GM10847 (cell line): Measurements from ENCODE around the gene PAPPA2.

Source experiments
- POLR2A ChIP-seq: IDR thresholded peaks from 2 replicates; pipeline ENCODE4 v1.6.1; 2011; ENCODE audit not compliant: insufficient read length; ENCODE audit errors: extremely low read depth

Gene PAPPA2

DNA sequence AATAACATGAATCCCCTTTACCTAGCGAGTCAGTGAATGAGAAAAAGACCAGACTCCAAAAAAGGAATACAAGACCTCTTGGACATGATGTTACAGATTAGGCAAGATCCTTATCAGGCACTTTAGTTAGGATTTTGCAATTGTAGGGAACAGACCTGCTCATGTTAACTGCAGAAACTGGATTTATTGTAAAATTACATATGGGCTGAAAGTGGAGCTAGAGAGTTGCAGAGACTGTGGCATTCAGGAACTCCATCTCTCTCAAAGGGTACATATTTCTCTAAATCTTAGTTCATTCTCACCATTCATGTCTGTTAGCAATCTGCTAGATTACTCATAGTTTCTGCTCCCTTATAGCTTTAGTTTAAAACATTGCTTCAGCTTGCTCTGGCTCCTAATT, 142.2 kb downstream of the PAPPA2 start:
- TF ChIP-seq POLR2A: no peak

DNA sequence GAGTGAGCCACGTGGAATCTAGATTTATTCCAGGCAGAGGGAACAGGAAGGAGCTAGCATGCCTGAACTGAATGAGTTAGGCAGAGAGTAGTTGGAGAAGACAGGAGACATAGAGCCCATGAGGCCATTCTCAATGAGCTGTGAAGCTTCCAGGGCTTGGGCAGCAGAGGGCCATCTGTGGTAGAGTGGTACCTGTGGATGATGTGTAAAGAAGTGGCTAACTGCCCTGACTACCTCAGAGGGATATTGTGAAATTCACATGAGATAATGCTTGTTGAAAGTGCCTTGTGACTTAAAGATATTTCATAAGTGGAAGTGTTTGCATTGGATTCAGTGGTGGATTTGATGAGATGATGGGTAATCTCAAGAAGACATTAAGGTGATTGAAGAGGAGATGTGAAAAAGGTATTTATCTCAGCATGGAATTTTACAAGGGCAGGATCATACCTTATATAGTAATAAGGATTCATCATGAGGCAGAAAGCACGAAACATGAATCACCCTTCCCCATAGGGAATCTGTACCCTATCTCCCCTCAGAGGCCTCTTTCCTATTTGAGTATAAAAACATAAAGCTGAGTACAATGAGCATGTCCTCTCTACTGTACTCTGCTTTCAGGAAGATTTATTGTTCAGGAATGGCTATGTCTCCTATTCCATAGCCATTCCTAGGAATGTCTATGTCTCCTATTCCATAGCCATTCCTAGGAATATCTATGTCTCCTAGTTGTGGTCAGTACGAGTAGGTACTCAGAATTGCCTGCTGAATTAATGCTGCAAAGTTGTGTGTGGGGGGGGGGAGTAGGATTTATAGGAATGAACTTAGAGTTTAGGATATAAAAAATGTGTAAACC, 146.8 kb downstream of the PAPPA2 start:
- no peak for TF ChIP-seq POLR2A

DNA sequence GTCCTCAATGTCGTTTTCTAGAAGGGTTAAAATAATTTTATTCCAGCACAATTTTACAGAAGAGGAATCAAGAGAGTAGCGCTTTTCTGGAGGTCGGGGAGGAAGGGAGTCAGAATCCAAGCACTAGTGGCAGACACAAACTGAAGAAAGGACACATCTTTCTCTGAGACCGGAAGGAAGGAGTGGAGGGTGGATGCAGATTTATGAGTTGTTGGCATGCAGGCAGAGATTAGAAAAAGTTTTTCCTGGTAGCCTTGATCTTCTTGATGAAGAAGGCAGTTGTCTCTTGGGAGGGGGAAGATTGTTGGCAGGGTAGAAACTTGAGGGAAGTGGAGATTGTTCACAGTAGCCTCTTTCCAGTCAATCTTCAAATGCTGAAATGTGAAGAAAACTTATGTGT, 149.8 kb downstream of the PAPPA2 start:
- TF ChIP-seq POLR2A: no peak

DNA sequence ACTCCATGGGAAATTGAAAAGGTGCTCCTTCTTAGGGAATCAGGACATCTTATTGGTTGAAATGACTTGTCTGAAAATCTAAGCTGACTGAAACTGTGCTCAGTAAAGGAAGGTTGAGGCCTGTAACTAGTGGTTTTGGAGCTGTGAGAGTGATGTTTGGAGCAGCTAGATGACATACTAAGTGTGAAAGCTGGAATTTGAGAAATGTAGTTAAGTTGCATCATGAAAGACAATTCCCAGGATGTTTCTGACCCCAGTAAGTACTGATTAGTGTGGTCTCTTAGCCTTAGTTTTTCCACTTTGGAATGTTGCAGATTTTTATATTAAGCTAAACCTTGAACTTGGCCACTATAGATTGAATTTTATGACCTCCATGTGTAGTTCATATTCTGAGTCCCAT, 154.9 kb downstream of the PAPPA2 start:
- TF ChIP-seq POLR2A: no peak

DNA sequence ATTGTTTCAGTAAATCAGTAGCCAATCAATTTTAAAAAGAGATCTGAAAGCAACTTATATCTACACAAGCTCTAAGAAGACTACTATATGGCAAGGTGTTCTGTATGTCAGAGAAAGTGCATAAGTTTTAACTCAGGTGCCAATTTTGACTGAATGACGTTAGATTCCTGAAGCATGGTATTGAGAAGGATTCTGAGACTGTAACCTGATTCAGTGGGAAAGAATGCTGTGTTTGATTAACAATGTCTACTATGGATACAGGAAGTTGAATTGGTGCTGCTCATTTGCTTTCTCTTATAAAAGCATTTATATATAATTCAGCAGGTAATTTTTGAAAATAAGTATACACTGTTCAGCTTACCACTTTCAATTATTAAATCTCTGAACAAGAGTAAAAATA, 156.3 kb downstream of the PAPPA2 start:
- no peak for TF ChIP-seq POLR2A

DNA sequence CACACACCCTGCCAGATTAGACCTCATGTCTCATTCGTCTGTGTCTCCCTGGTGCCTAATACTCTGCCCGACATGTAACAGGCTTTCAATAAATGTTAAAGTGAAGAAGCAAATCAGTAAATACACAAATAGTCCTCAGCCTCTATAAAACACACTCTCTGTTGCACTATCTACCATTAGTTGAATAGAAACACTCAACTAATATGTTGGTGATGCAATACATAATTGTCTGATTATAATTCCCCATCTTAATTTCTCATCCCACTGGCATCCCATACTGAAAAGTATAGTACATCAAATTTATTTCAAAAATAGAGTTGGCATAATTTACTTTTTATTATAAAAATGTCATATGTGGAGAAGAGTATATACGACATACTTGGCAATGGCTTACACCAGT, 162.4 kb downstream of the PAPPA2 start:
- no peak for TF ChIP-seq POLR2A

DNA sequence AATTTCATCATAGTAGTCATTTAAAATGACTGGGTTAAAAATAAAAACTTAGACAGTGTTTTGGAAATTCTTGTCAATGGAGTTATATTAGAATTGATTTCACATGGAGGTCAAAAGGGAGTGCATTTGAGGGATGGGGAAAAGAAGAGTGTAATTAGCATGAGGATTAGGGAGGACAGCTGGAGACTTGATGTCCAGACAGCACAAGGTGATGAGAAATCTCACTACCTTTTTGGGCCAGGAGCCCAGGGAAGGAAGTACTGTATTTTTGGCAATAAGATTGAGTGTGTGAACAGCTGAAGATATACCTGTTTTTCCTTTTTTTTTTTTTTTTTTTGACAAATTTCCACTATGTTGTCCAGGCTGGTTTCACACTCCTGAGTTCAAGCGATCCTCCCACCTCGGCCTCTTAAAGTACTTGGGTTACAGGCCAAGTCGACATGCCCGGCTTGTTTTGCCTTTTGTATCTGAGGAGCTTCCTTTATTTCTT, 163.6 kb downstream of the PAPPA2 start:
- TF ChIP-seq POLR2A: no peak

DNA sequence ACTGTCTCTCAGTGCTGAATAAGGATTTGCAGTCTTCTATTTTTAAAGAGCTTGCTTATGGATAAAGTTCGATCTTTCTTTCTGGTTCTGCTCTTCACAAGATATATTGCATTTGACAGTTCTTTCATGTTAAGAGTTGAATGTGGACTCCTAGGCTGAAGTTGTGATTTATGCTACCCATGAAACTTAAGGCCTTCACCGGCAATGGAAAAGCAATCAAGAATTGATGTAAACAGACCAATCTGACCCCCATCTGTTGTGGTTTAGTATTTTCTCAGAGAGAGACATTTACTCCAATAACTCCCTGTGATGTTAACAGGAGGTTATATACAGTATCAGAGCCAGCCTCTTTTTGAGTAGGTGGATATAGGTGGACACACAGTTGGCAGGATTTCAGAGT, 165.8 kb downstream of the PAPPA2 start:
- TF ChIP-seq POLR2A: no peak

DNA sequence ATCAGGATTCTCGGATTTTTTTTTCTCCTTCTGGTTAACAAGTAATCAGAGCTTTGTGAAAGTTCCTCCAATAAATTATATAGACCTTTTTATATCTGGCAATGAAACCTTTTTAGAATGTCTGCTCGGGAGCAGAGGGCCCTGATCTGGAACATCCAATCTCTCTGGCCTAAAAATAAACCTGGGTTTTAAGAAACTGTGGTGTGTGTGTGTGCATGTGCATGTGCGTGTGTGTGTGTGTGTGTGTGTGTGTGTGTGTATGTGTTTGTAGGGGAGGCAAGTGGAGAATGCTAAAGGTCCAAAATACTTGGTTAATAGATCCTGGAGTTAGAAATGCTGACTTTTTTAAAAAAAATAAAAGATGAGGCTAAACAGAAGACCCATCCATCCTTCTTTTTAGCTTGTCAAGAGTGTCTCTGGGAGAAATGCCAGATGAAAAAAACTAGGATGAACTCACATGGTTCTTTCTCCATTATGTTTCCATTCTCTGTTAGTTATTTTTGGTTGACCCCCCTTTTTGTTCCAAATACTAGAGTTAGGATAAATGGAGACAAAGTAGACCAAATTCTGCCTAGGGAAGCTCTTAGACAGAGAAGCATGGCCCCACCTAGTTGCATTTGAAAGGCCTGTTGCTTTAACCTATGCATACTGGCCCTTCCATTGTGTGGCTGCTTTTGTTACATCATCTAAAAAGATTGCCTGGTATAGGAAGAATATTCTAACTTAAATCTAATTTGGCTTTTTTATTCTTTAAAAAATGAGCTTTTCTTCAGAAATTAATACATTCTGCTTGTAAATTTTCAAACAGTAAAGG, 175.9 kb downstream of the PAPPA2 start:
- TF ChIP-seq POLR2A: no peak

DNA sequence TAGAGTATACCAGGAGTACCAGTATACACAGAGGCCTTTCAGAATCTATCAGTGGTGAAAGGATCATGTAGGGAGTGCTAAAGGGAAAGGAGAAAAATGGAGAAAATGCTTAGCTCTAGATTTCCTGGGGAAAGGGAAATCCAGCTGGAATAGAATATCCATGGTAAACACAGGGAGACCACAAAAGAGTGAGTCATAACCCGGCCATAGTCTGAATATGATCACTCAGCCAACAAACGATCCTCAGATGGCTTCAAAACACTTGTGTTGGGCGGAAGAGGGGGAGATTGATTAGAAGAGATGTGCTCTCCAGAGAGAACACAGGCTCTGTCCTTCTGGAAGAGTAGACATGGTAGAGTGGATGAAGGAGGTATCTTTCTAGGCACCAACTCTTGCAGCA, 180.6 kb downstream of the PAPPA2 start:
- no peak for TF ChIP-seq POLR2A

DNA sequence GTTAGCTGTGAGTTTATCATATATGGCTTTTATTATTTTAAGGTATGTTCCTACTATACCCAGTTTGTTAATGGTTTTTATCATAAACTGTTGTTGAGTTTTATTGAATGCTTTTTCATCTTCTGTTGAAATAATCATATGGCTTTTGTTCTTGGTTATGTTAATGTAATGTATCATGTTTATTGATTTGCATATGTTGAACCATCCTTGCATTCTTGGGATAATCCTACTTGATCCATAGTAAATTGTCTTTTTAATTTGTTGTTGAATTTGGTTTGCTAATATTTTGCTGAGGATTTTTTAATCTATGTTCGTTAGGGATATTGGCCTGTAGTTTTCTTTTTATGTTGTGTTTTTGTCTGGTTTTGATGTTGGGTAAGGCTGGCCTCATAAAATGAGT, 185.6 kb downstream of the PAPPA2 start:
- no peak for TF ChIP-seq POLR2A

DNA sequence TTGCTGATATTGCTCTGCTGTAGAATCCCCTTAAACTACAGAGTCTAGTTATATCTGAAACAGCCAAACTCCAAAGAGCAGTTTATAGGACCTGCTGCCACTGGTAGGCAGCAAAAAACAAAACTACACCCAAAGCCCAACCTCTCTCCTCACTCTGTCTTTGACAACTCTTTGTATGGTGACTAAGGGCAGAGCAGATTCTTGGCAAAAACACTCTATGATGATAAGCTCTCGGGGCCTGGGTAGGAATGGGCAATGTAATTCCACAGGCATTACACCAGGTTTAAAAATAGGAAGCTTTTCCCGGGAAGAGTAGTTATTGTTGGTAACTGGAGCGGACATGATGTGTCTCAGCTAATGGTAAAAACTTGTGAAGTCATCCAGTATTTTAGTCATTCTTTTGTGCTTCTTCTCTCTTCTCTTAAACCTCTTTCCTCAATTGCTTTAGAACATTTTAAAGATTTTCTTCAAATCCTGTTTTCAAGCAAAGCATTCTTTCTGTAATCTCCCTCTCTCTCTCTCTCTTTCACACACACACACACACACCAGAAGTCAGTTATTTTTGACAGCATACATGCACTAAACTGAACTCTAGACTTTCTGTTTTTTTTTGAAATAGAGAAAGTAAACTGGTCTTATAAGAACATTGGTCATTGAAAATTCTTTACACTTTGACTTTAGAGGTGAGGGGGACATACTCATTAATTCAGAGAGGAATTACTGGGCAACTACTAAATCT, 193.5 kb downstream of the PAPPA2 start:
- TF ChIP-seq POLR2A: no peak

DNA sequence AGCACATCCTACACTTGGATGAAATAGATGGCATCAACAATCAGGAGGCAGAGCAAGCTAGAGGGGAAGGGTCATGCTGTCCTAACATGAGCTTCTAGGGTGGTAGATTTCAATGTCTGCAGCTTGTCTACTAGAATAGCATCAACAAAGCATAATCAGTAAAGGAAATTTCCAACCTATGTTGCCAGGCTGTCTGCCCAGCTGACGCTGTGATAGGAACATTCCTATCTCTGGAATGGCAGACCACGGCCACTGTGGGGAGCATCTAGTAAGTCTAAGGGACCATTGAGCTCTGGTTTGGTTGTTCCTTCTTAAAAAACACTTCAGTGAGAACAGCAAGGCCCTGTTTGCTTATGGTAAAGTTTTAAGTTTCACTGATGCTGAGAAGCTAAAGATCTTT, 206.8 kb downstream of the PAPPA2 start:
- TF ChIP-seq POLR2A: no peak

DNA sequence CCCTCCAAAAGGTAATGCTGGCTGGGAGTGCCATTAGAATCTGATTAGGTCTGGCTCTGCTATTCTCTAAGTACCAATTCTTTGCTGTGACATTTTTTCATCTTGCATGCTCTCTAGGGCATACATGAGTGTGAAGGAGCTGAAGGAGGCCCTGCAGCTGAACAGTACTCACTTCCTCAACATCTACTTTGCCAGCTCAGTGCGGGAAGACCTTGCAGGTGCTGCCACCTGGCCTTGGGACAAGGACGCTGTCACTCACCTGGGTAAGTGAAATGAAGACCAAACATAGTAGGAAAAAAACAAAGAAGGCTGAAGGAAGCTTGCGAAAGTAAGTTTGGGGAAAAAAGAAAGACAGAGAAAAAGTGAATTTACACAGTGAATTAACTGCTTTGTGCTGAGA, 207.9 kb downstream of the PAPPA2 start:
- no peak for TF ChIP-seq POLR2A

DNA sequence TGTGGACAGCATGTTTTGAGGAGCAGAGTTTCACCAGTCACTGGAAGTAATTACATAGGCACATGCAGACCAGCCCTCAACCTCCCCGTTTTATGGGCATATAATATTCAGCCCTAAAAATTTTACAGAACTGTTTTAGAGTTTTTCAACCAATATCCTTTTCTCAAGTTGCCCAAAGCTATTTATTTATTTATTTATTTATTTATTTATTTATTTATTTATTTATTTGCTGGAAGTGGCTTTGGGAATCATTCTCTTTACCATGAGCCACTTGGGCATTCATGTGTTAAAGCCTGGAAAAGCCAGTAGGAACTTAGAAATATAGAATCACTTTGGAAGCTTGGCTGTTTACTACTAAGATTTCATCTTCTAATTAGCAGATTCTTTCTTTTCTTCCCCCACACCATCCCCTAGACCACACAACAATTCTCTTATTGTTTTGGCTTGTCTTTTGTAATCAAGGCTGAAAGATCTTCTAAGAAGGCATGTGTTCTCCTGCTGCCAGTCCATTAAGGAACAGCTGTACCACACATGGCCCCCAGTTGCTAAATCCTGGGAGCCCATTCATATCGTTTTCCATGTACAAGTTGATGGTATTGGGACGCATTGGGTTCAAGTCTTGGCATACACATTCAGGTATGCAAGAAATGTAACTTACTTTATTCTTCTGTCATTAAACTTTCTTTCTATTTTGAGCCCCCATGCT, 220.0 kb downstream of the PAPPA2 start:
- TF ChIP-seq POLR2A: no peak
